WTC11 (cell line): ENCODE data around the gene RUNX2.

Source experiments
- ETV6 ChIP-seq: sonication (generic); formaldehyde crosslinking; IDR thresholded peaks from 2 replicates; pipeline ENCODE4 v1.8.1; 2022; ENCODE audit warnings: mild to moderate bottlenecking, missing genetic modification reagents
- FOXP1 ChIP-seq: sonication (generic); formaldehyde crosslinking; IDR thresholded peaks from 2 replicates; pipeline ENCODE4 v1.8.0; 2022; ENCODE audit warnings: missing genetic modification reagents, mild to moderate bottlenecking, moderate library complexity, borderline replicate concordance
- JUN ChIP-seq: sonication (generic); formaldehyde crosslinking; IDR thresholded peaks from 2 replicates; pipeline ENCODE4 v1.8.0; 2023; ENCODE audit warnings: mild to moderate bottlenecking, missing genetic modification reagents
- NR2C2 ChIP-seq: sonication (generic); formaldehyde crosslinking; IDR thresholded peaks from 2 replicates; pipeline ENCODE4 v1.8.0; 2022; ENCODE audit warnings: mild to moderate bottlenecking, missing genetic modification reagents
- SOX15 ChIP-seq: fragments of 250-450 bp; sonication (Bioruptor Pico); IDR thresholded peaks from 2 replicates; pipeline ENCODE4 v1.9.0; 2021; ENCODE audit warnings: mild to moderate bottlenecking
- TEAD1 ChIP-seq: sonication (generic); formaldehyde crosslinking; IDR thresholded peaks from 2 replicates; pipeline ENCODE4 v1.8.0; 2022; ENCODE audit warnings: mild to moderate bottlenecking, missing genetic modification reagents
- TF ChIP-seq, protein P1 (sequence below): fragments of 200-600 bp; IDR thresholded peaks from 2 replicates; pipeline ENCODE4 v1.8.0; 2022; ENCODE audit warnings: antibody characterized with exemption
- TF ChIP-seq, protein P2 (sequence below): sonication (generic); formaldehyde crosslinking; IDR thresholded peaks from 2 replicates; pipeline ENCODE4 v1.8.1; 2023; ENCODE audit warnings: mild to moderate bottlenecking, missing genetic modification reagents, moderate library complexity
- TF ChIP-seq, protein P3 (sequence below): sonication (generic); formaldehyde crosslinking; IDR thresholded peaks from 2 replicates; pipeline ENCODE4 v1.8.1; 2022; ENCODE audit warnings: missing genetic modification reagents, borderline replicate concordance
- TF ChIP-seq, protein P4 (sequence below): fragments of 250-450 bp; sonication (Bioruptor Pico); IDR thresholded peaks from 2 replicates; pipeline ENCODE4 v2.1.2; 2022; ENCODE audit warnings: mild to moderate bottlenecking, moderate library complexity
- TF ChIP-seq, protein P5 (sequence below): sonication (generic); formaldehyde crosslinking; IDR thresholded peaks from 2 replicates; pipeline ENCODE4 v1.8.1; 2022; ENCODE audit warnings: mild to moderate bottlenecking, moderate library complexity, missing genetic modification reagents
- TF ChIP-seq, protein P6 (sequence below): sonication (generic); formaldehyde crosslinking; IDR thresholded peaks from 2 replicates; pipeline ENCODE4 v1.8.0; 2022; ENCODE audit warnings: mild to moderate bottlenecking, missing genetic modification reagents
- TF ChIP-seq, protein P7 (sequence below): sonication (generic); formaldehyde crosslinking; IDR thresholded peaks from 2 replicates; pipeline ENCODE4 v1.8.1; 2023; ENCODE audit warnings: mild to moderate bottlenecking, moderate library complexity, missing genetic modification reagents

DNA sequence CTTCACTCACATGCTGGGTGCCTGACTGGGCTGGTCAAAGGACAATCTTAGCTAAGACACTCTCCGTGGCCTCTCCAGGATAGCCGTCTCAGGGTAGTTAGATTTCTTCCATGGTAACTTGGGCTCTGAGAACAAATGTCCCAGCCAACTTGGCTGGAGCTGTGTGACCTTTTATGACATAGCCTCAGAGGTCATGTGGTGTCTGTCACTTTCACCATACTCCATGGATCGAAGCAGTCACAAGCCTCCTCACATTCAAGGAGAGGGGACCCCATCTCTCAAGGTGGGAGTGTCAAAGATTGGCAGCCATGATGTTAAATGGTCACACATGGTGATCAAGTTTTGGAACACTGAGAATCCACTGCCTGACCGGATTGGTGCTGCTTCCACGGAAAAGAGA lies 240.5 kb downstream of the RUNX2 start:
- TF ChIP-seq, protein P1, sequence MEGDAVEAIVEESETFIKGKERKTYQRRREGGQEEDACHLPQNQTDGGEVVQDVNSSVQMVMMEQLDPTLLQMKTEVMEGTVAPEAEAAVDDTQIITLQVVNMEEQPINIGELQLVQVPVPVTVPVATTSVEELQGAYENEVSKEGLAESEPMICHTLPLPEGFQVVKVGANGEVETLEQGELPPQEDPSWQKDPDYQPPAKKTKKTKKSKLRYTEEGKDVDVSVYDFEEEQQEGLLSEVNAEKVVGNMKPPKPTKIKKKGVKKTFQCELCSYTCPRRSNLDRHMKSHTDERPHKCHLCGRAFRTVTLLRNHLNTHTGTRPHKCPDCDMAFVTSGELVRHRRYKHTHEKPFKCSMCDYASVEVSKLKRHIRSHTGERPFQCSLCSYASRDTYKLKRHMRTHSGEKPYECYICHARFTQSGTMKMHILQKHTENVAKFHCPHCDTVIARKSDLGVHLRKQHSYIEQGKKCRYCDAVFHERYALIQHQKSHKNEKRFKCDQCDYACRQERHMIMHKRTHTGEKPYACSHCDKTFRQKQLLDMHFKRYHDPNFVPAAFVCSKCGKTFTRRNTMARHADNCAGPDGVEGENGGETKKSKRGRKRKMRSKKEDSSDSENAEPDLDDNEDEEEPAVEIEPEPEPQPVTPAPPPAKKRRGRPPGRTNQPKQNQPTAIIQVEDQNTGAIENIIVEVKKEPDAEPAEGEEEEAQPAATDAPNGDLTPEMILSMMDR: no peak
- TF ChIP-seq FOXP1 (CRISPR knock-in tag): no peak
- TF ChIP-seq, protein P2, sequence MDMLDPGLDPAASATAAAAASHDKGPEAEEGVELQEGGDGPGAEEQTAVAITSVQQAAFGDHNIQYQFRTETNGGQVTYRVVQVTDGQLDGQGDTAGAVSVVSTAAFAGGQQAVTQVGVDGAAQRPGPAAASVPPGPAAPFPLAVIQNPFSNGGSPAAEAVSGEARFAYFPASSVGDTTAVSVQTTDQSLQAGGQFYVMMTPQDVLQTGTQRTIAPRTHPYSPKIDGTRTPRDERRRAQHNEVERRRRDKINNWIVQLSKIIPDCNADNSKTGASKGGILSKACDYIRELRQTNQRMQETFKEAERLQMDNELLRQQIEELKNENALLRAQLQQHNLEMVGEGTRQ (CRISPR knock-in tag): no peak
- TF ChIP-seq, protein P3, sequence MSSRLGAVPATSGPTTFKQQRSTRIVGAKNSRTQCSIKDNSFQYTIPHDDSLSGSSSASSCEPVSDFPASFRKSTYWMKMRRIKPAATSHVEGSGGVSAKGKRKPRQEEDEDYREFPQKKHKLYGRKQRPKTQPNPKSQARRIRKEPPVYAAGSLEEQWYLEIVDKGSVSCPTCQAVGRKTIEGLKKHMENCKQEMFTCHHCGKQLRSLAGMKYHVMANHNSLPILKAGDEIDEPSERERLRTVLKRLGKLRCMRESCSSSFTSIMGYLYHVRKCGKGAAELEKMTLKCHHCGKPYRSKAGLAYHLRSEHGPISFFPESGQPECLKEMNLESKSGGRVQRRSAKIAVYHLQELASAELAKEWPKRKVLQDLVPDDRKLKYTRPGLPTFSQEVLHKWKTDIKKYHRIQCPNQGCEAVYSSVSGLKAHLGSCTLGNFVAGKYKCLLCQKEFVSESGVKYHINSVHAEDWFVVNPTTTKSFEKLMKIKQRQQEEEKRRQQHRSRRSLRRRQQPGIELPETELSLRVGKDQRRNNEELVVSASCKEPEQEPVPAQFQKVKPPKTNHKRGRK (CRISPR knock-in tag): no peak
- TF ChIP-seq, protein P4, sequence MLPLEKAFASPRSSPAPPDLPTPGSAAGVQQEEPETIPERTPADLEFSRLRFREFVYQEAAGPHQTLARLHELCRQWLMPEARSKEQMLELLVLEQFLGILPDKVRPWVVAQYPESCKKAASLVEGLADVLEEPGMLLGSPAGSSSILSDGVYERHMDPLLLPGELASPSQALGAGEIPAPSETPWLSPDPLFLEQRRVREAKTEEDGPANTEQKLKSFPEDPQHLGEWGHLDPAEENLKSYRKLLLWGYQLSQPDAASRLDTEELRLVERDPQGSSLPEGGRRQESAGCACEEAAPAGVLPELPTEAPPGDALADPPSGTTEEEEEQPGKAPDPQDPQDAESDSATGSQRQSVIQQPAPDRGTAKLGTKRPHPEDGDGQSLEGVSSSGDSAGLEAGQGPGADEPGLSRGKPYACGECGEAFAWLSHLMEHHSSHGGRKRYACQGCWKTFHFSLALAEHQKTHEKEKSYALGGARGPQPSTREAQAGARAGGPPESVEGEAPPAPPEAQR (CRISPR knock-in tag): no peak
- no peak for TF ChIP-seq JUN (CRISPR knock-in tag)
- TF ChIP-seq, protein P5, sequence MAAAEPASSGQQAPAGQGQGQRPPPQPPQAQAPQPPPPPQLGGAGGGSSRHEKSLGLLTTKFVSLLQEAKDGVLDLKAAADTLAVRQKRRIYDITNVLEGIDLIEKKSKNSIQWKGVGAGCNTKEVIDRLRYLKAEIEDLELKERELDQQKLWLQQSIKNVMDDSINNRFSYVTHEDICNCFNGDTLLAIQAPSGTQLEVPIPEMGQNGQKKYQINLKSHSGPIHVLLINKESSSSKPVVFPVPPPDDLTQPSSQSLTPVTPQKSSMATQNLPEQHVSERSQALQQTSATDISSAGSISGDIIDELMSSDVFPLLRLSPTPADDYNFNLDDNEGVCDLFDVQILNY (CRISPR knock-in tag): no peak
- TF ChIP-seq, protein P6, sequence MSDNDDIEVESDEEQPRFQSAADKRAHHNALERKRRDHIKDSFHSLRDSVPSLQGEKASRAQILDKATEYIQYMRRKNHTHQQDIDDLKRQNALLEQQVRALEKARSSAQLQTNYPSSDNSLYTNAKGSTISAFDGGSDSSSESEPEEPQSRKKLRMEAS: no peak
- TF ChIP-seq NR2C2 (CRISPR knock-in tag): no peak
- TF ChIP-seq SOX15 (CRISPR knock-in tag): no peak
- TF ChIP-seq, protein P7, sequence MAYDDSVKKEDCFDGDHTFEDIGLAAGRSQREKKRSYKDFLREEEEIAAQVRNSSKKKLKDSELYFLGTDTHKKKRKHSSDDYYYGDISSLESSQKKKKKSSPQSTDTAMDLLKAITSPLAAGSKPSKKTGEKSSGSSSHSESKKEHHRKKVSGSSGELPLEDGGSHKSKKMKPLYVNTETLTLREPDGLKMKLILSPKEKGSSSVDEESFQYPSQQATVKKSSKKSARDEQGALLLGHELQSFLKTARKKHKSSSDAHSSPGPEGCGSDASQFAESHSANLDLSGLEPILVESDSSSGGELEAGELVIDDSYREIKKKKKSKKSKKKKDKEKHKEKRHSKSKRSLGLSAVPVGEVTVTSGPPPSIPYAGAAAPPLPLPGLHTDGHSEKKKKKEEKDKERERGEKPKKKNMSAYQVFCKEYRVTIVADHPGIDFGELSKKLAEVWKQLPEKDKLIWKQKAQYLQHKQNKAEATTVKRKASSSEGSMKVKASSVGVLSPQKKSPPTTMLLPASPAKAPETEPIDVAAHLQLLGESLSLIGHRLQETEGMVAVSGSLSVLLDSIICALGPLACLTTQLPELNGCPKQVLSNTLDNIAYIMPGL: no peak
- no peak for TF ChIP-seq ETV6
- no peak for TF ChIP-seq TEAD1 (CRISPR knock-in tag)
